H1 (cell line): ENCODE results near the gene RFPL1. TPM values are rescaled to one million over a fixed set of nuclear protein-coding genes. Genes with fewer than 3 reads are reported as not detected.

Source experiments
- CTCF ChIA-PET: fragments of 300-600 bp; sonication (Branson Sonifier 250); formaldehyde crosslinking; loops from one replicate; lab custom pipeline; 2021; ENCODE audit not compliant: partially characterized antibody; lab: Charles Lee
- POLR2A ChIA-PET: fragments of 300-600 bp; sonication (Branson Sonifier 250); formaldehyde crosslinking; loops from one replicate; lab custom pipeline; 2021; ENCODE audit warnings: inconsistent platforms; ENCODE audit not compliant: partially characterized antibody; lab: Charles Lee
- DNase-seq, 2 experiments: peaks; one replicate each; pipeline versions ENCODE4 v3.0.0 to v3.0.0-alpha.2; 2010 to 2022; ENCODE audit warnings: low spot score in 2 of 2, low read depth in 1 of 2, mixed read lengths in 1 of 2
- FAIRE-seq: peaks from 2 replicates; lab custom pipeline; 2011; peaks lifted over from hg19 to GRCh38; lab: Jason Lieb, UNC
- H2AFZ ChIP-seq: 2 replicates; pipeline ENCODE4 v1.8.1; 2012; ENCODE audit warnings: low read length, inconsistent platforms
- H2AK5ac ChIP-seq: 2 replicates; pipeline ENCODE4 v1.6.1; 2013; ENCODE audit warnings: low read depth, low read length
- H2BK120ac ChIP-seq: replicated peaks from 2 replicates; pipeline ENCODE3; 2013; ENCODE audit warnings: low read depth, low read length, inconsistent platforms
- H2BK12ac ChIP-seq: 2 replicates; pipeline ENCODE4 v1.6.1; 2013; ENCODE audit warnings: low read depth, low read length
- H2BK15ac ChIP-seq: 2 replicates; pipeline ENCODE4 v1.6.1; 2013; ENCODE audit warnings: low read length
- H2BK20ac ChIP-seq: 2 replicates; pipeline ENCODE4 v1.6.1; 2013; ENCODE audit warnings: low read length
- H2BK5ac ChIP-seq: 2 replicates; pipeline ENCODE4 v1.6.1; 2013; ENCODE audit warnings: low read depth, low read length
- H3K14ac ChIP-seq: 2 replicates; pipeline ENCODE4 v1.6.1; 2013; ENCODE audit warnings: inconsistent platforms; ENCODE audit not compliant: insufficient read length
- H3K18ac ChIP-seq: 2 replicates; pipeline ENCODE4 v1.6.1; 2013; ENCODE audit warnings: low read length; ENCODE audit errors: extremely low read depth
- H3K23ac ChIP-seq: 2 replicates; pipeline ENCODE4 v1.6.1; 2013; ENCODE audit warnings: inconsistent platforms; ENCODE audit not compliant: insufficient read length
- H3K23me2 ChIP-seq: 2 replicates; pipeline ENCODE4 v1.6.1; 2013; ENCODE audit warnings: low read depth, low read length
- H3K27ac ChIP-seq: 2 replicates; pipeline ENCODE4 v1.6.1; 2011; ENCODE audit warnings: low read depth, low read length, inconsistent platforms
- H3K27me3 ChIP-seq, 4 experiments: replicated peaks in 1 of 4; 1 replicate in 1 of 4; 2 replicates in 3 of 4; pipeline versions ENCODE4 v1.6.1 to v1.8.1; 2011 to 2013; ENCODE audit warnings: low read length in 3 of 4, mild to moderate bottlenecking in 3 of 4, inconsistent platforms in 2 of 4, mixed read lengths in 2 of 4, moderate library complexity in 1 of 4; ENCODE audit not compliant: control insufficient read depth in 3 of 4, insufficient read depth in 3 of 4; ENCODE audit errors: extremely low read depth in 1 of 4
- H3K36me3 ChIP-seq, 4 experiments: 2 replicates each; pipeline versions ENCODE4 v1.6.1 to v1.8.1; 2011 to 2013; ENCODE audit warnings: mild to moderate bottlenecking in 4 of 4, low read length in 3 of 4, moderate library complexity in 2 of 4, control low read depth in 1 of 4, inconsistent platforms in 1 of 4; ENCODE audit not compliant: insufficient read depth in 4 of 4, control insufficient read depth in 2 of 4
- H3K4ac ChIP-seq: replicated peaks from 2 replicates; pipeline ENCODE3; 2013; ENCODE audit warnings: low read length, low read depth, mixed read lengths, inconsistent platforms; ENCODE audit not compliant: insufficient read length
- H3K4me1 ChIP-seq, 4 experiments: replicated peaks in 1 of 4; 1 replicate in 1 of 4; 2 replicates in 3 of 4; pipeline versions ENCODE4 v1.6.1 to v1.8.1; 2011 to 2013; ENCODE audit warnings: low read length in 3 of 4, inconsistent platforms in 2 of 4, mixed read lengths in 1 of 4; ENCODE audit not compliant: insufficient read depth in 4 of 4, control insufficient read depth in 3 of 4
- H3K4me2 ChIP-seq, 2 experiments: 2 replicates each; pipeline versions ENCODE4 v1.6.1 to v1.8.1; 2011 to 2013; ENCODE audit warnings: low read depth in 2 of 2, low read length in 2 of 2, control low read depth in 1 of 2, inconsistent platforms in 1 of 2, mild to moderate bottlenecking in 1 of 2; ENCODE audit not compliant: insufficient read depth in 1 of 2
- H3K4me3 ChIP-seq, 4 experiments: fragments of 200-600, 300-600 bp in 1 of 4; sonication (generic), shearing (Covaris generic), sonication (Bioruptor Twin) in 1 of 4; 2 replicates each; pipeline versions ENCODE4 v1.5.1 to v1.8.1; 2011 to 2016; ENCODE audit warnings: low read length in 4 of 4, low read depth in 3 of 4, control low read depth in 2 of 4, inconsistent platforms in 2 of 4, mild to moderate bottlenecking in 2 of 4, mixed read lengths in 1 of 4, moderate library complexity in 1 of 4; ENCODE audit not compliant: insufficient read depth in 2 of 4; ENCODE audit errors: extremely low read depth in 1 of 4
- H3K56ac ChIP-seq: replicated peaks from 2 replicates; pipeline ENCODE3; 2013; ENCODE audit warnings: low read depth, mild to moderate bottlenecking, mixed read lengths, low read length, inconsistent platforms; ENCODE audit not compliant: insufficient read length
- H3K79me1 ChIP-seq: 2 replicates; pipeline ENCODE4 v1.6.1; 2013; ENCODE audit warnings: low read depth, low read length, control low read depth
- H3K79me2 ChIP-seq, 2 experiments: 2 replicates each; pipeline versions ENCODE4 v1.6.1 to v1.8.1; 2012 to 2013; ENCODE audit warnings: low read length in 2 of 2, mild to moderate bottlenecking in 2 of 2, inconsistent platforms in 1 of 2; ENCODE audit not compliant: insufficient read depth in 2 of 2, control insufficient read depth in 1 of 2
- H3K9ac ChIP-seq, 4 experiments: replicated peaks in 1 of 4; 1 replicate in 1 of 4; 2 replicates in 3 of 4; pipeline versions ENCODE4 v1.6.1 to v1.8.1; 2011 to 2013; ENCODE audit warnings: low read depth in 3 of 4, low read length in 3 of 4, control low read depth in 2 of 4, mild to moderate bottlenecking in 2 of 4, moderate library complexity in 2 of 4, inconsistent platforms in 1 of 4; ENCODE audit errors: extremely low read depth in 1 of 4
- H3K9me3 ChIP-seq, 2 experiments: 2 replicates each; pipeline versions ENCODE4 v1.6.1 to v1.8.1; 2012 to 2013; ENCODE audit warnings: mild to moderate bottlenecking in 2 of 2, moderate library complexity in 2 of 2, control low read depth in 1 of 2, inconsistent platforms in 1 of 2, low read depth in 1 of 2, low read length in 1 of 2, mixed read lengths in 1 of 2; ENCODE audit not compliant: insufficient read depth in 2 of 2
- H4K20me1 ChIP-seq, 2 experiments: replicated peaks in 1 of 2; 2 replicates each; pipeline versions ENCODE3 to v1.8.1; 2011 to 2013; ENCODE audit warnings: inconsistent platforms in 2 of 2, low read length in 2 of 2, mild to moderate bottlenecking in 1 of 2; ENCODE audit not compliant: insufficient read depth in 2 of 2, control insufficient read depth in 1 of 2
- H4K5ac ChIP-seq: 2 replicates; pipeline ENCODE4 v1.6.1; 2013; ENCODE audit warnings: low read length, low read depth, mixed read lengths, inconsistent platforms; ENCODE audit not compliant: insufficient read length
- H4K8ac ChIP-seq: 2 replicates; pipeline ENCODE4 v1.8.0; 2013; ENCODE audit warnings: mild to moderate bottlenecking, moderate library complexity, low read length, inconsistent platforms; ENCODE audit not compliant: insufficient read depth; ENCODE audit errors: extremely low read depth
- H4K91ac ChIP-seq: replicated peaks from 2 replicates; pipeline ENCODE3; 2013; ENCODE audit warnings: low read length, mixed read lengths, inconsistent platforms; ENCODE audit not compliant: insufficient read length
- ASH2L ChIP-seq: fragments of 200-600, 300-600 bp; sonication (generic); IDR thresholded peaks from one replicate; pipeline ENCODE4 v1.7.1; 2017; ENCODE audit warnings: low read length
- CBX8 ChIP-seq: fragments of 300-800, 300-1000 bp; sonication (generic); IDR thresholded peaks from 2 replicates; pipeline ENCODE4 v1.7.1; 2016; ENCODE audit warnings: low read depth, low read length, borderline replicate concordance
- CEBPB ChIP-seq: IDR thresholded peaks from 2 replicates; pipeline ENCODE4 v1.6.1; 2012; ENCODE audit warnings: low read depth, low read length
- EGR1 ChIP-seq: IDR thresholded peaks from 2 replicates; pipeline ENCODE4 v1.6.1; 2011; ENCODE audit warnings: low read depth, low read length, borderline replicate concordance
- GABPA ChIP-seq: IDR thresholded peaks from 2 replicates; pipeline ENCODE4 v1.6.1; 2011; ENCODE audit warnings: mild to moderate bottlenecking, low read length, moderate library complexity, borderline replicate concordance; ENCODE audit not compliant: insufficient read depth
- GTF2F1 ChIP-seq: IDR thresholded peaks from 2 replicates; pipeline ENCODE4 v1.6.1; 2012; ENCODE audit warnings: low read depth, low read length, improper control_type of control experiment, borderline replicate concordance
- KDM4A ChIP-seq: IDR thresholded peaks from one replicate; pipeline ENCODE4 v1.7.1; 2012; ENCODE audit warnings: low read depth, mild to moderate bottlenecking, moderate library complexity, low read length, inconsistent platforms; ENCODE audit not compliant: severe bottlenecking
- MAFK ChIP-seq: IDR thresholded peaks from 2 replicates; pipeline ENCODE4 v1.6.1; 2012; ENCODE audit warnings: low read depth, mild to moderate bottlenecking, improper control_type of control experiment, low read length
- NRF1 ChIP-seq: IDR thresholded peaks from 2 replicates; pipeline ENCODE4 v1.6.1; 2011; ENCODE audit warnings: mild to moderate bottlenecking, low read depth, low read length, improper control_type of control experiment
- POLR2A ChIP-seq, 2 experiments: IDR thresholded peaks; 1 replicate in 1 of 2; 2 replicates in 1 of 2; pipeline ENCODE4 v1.6.1; 2011; ENCODE audit warnings: low read depth in 2 of 2, low read length in 2 of 2, mild to moderate bottlenecking in 2 of 2; ENCODE audit errors: control extremely low read depth in 1 of 2
- POU5F1 ChIP-seq: IDR thresholded peaks from 2 replicates; pipeline ENCODE4 v1.6.1; 2011; ENCODE audit warnings: low read depth, mild to moderate bottlenecking, low read length, moderate library complexity
- SIRT6 ChIP-seq: IDR thresholded peaks from one replicate; pipeline ENCODE4 v1.7.1; 2012; ENCODE audit warnings: low read length, inconsistent platforms
- SIX5 ChIP-seq: IDR thresholded peaks from 2 replicates; pipeline ENCODE4 v1.6.1; 2011; ENCODE audit warnings: mild to moderate bottlenecking, low read depth, low read length
- WGBS, 2 experiments: shearing (Covaris generic) in 1 of 2; methylation state at CpG; one replicate each; pipeline versions ENCODE4 v1.1.6 to v1.1.7; 2013 to 2015; ENCODE audit warnings: low lambda C conversion rate in 2 of 2, mixed read lengths in 2 of 2, inconsistent platforms in 1 of 2, low coverage in 1 of 2, missing lambda C conversion rate in 1 of 2; ENCODE audit not compliant: insufficient replicate concordance in 2 of 2, insufficient coverage in 1 of 2, insufficient read length in 1 of 2; ENCODE audit errors: extremely low coverage in 1 of 2, missing lambda C conversion rate in 1 of 2; 5-methylcytosine and 5-hydroxymethylcytosine counted together
- polyA plus RNA-seq, 7 experiments: library from polyadenylated mRNA; depleted of rRNA in 3 of 7; stranded (reverse) in 5 of 7; unstranded in 2 of 7; fragments of >200 nt in 5 of 7; fragments of 200-250 nt in 2 of 7; gene quantifications; 1 replicate in 5 of 7; 2 replicates in 1 of 7; 4 replicates in 1 of 7; pipeline versions ENCODE4 v1.2.1 to v1.2.3, GENCODE V29; 2011 to 2013; ENCODE audit warnings: missing spikeins in 2 of 7, mixed read lengths in 2 of 7
- total RNA-seq: library from RNA; stranded (reverse); fragmentation: NEBNext Ultra II Directional; extraction: Animal tissue kit (Norgen Biotek cat#: 25700); gene quantifications from 2 replicates; pipeline ENCODE4 v1.2.1, GENCODE V29; 2021
- TF ChIP-seq, protein P1 (sequence below): IDR thresholded peaks from 2 replicates; pipeline ENCODE4 v1.6.1; 2012; ENCODE audit warnings: inconsistent platforms

Gene RFPL1
- total and polyA plus RNA-seq, 2 of the 8 experiments (the other 6 are each of a cell fraction or from before 2014, with no cell fraction given), result not detected

DNA sequence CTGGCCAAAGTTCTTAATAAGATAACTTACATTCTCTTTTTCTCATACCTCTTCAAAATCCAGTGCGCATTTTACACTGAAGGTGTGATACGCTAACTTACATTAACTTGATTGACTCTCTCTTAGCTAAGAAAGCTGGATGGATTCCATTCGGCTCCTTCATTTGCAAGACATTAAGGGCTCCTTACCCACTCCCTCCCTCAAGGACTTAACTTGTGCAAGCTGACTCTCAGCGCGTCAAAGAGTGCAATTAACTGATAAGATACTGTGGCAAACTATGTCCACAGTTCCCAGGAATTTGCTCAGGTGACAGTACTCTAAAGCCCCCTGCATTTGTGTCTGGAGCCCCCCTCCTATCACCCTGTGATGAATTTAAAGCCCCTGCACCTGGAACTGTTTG, 6.4 kb upstream of the RFPL1 start:
- POLR2A ChIA-PET, result no interaction called here
- CTCF ChIA-PET, result interaction anchor here (1.0 to 1.7 kb wide), 7 partner anchors 9 to 41 kb away, joined by 3 to 6 read pairs (median 5); no protein-coding TSS in a partner anchor
- no peaks in the 10 kb centered on the region for H3K27me3 ChIP-seq
- no peak for TF ChIP-seq SIX5
- TF ChIP-seq GTF2F1, result no peak
- TF ChIP-seq EGR1, result no peak
- TF ChIP-seq, protein P1, sequence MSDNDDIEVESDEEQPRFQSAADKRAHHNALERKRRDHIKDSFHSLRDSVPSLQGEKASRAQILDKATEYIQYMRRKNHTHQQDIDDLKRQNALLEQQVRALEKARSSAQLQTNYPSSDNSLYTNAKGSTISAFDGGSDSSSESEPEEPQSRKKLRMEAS, result no peak
- TF ChIP-seq ASH2L, result no peak
- no peak for TF ChIP-seq KDM4A
- no peak for TF ChIP-seq MAFK
- TF ChIP-seq NRF1, result no peak
- no peak for TF ChIP-seq CEBPB
- TF ChIP-seq SIRT6, result no peak
- TF ChIP-seq POLR2A (IDR thresholded peaks at IDR 0.05; ENCODE audit: control extremely low read depth in 1 of 2, low read depth in 2 of 2, low read length in 2 of 2), result no peak
- no peak for TF ChIP-seq GABPA
- no peak for TF ChIP-seq CBX8
- TF ChIP-seq POU5F1, result no peak

More for the DNA sequence above, 6.4 kb upstream of the RFPL1 start:
- Histone ChIP-seq H3K18ac (no peak overlapping the region), H3K4ac (no peak overlapping the region), H3K9ac (no peak overlapping the region), H4K8ac (no peak overlapping the region), H2AK5ac (no peak overlapping the region), H2BK5ac (no peak overlapping the region), H3K23me2 (no peaks in the 10 kb centered on the region), H3K56ac (no peak overlapping the region), H2BK15ac (no peak overlapping the region), H3K23ac (no peak overlapping the region), H2BK20ac (no peak overlapping the region), H3K14ac (no peak overlapping the region), H3K4me2 (peak overlapping the region; percentile 24 to 48; a peak in 3 of 4 replicates), H4K20me1 (no peaks in the 10 kb centered on the region), H4K5ac (no peak overlapping the region), H2BK12ac (no peak overlapping the region), H3K79me1 (no peaks in the 10 kb centered on the region), H3K9me3 (no peaks in the 10 kb centered on the region), H3K4me1 (peaks cover 0 to 4% (median 0%) of the 10 kb centered on the region in 4 experiments; a peak in 1 of 7 replicates), H3K79me2 (no peaks in the 10 kb centered on the region), H3K27ac (no peak overlapping the region), H3K4me3 (peak overlapping the region in 1 of 4 experiments; percentile 0; a peak in 1 of 8 replicates), H2AFZ (0 out of 2 replicates have a peak overlapping the region, but pooled peaks have one; percentile 57), H2BK120ac (no peak overlapping the region), H3K36me3 (no peaks in the 10 kb centered on the region), H4K91ac (no peak overlapping the region)
- 42% methylated on average over 5 of the region's 5 CpGs; no CpG with 5 or more reads in 1 of the 2 experiments for WGBS, 2 experiments
- FAIRE-seq, result peak; percentile 55
- DNase-seq, result no peak
